Posterior cingulate gyrus (tissue), 11 donors: ENCODE measurements around the gene GAGE12H.
A peak's percentile ranks its signal among the peaks of the same experiment; 100 is the strongest.
"Not testable (repeated sequence)": the region's sequence is repeated elsewhere in the genome, so short reads cannot be mapped to it uniquely, and the experiment has no call there.

ENCODE experiments used
- DNase-seq, 10 donors: peaks; one replicate each; pipeline versions ENCODE4 v3.0.0 to v3.0.0-alpha.2; 2020 to 2021; ENCODE audit warnings: mixed read lengths in 3 of 10
- intact Hi-C: fragments of 100-400 bp; cut with DNase I; formaldehyde crosslinking; loops from one replicate; pipeline ENCODE4 v1.15.1; 2023

The GAGE12H gene

GRCh38 chrX:49579649-49580048 is at the start of gene GAGE12H:
GAGE12H (plus strand) TSS chrX:49579949; CDS start chrX:49581104, 1,155 bp downstream.
- DNase-seq, intact Hi-C loops: not testable (repeated sequence)

DNA sequence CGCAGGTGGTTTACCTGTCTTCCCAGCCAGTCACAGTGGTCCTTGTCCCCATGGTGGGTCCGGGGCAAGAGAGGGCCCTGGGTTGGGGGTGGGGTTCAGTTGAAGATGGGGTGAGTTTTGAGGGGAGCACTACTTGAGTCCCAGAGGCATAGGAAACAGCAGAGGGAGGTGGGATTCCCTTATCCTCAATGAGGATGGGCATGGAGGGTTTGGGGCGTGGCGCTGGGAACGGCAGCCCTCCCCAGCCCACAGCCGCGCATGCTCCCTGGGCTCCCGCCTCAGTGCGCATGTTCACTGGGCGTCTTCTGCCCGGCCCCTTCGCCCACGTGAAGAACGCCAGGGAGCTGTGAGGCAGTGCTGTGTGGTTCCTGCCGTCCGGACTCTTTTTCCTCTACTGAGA is 47.9 kb upstream of the GAGE12H start, which contains the start of gene GAGE12C:
TSS of gene GAGE12C (plus strand) at position 301 of the 400 bp plus-strand sequence. CDS start 1,155 bp downstream, outside the sequence.
- DNase-seq, result not testable (repeated sequence)

DNA sequence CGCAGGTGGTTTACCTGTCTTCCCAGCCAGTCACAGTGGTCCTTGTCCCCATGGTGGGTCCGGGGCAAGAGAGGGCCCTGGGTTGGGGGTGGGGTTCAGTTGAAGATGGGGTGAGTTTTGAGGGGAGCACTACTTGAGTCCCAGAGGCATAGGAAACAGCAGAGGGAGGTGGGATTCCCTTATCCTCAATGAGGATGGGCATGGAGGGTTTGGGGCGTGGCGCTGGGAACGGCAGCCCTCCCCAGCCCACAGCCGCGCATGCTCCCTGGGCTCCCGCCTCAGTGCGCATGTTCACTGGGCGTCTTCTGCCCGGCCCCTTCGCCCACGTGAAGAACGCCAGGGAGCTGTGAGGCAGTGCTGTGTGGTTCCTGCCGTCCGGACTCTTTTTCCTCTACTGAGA is 38.3 kb upstream of the GAGE12H start, which contains the start of gene GAGE12D:
TSS of gene GAGE12D (plus strand) at position 301 of the 400 bp plus-strand sequence. CDS start 1,155 bp downstream, outside the sequence.
- DNase-seq, intact Hi-C loops: not testable (repeated sequence)

More for the DNA sequence above, 47.9 kb upstream of the GAGE12H start, which contains the start of gene GAGE12C:
- intact Hi-C loops, result not testable (repeated sequence)

- DNase-seq, intact Hi-C loops: not testable (repeated sequence)
Measured at GRCh38 chrX:49550989-49551388, 28.8 kb upstream of the GAGE12H start, which contains the start of gene GAGE12E. GAGE12E (plus strand) TSS chrX:49551289; CDS start chrX:49552444, 1,155 bp downstream.

GRCh38 chrX:49560542-49560941 is 19.2 kb upstream of the GAGE12H start, which contains the start of gene GAGE12F:
GAGE12F (plus strand) TSS chrX:49560842; CDS start chrX:49561997, 1,155 bp downstream.
- intact Hi-C loops, DNase-seq: not testable (repeated sequence)

GRCh38 chrX:49568728-49569127 is 11.0 kb upstream of the GAGE12H start:
- DNase-seq, result peak in 2 of 10 donors; percentile 39 to 60
- intact Hi-C loops, result not testable (repeated sequence)

GRCh38 chrX:49569152-49569551 is 10.6 kb upstream of the GAGE12H start:
- DNase-seq, result peak in 2 of 10 donors; percentile 14 to 44
- intact Hi-C loops, result not testable (repeated sequence)

- intact Hi-C loops, DNase-seq: not testable (repeated sequence)
Measured at GRCh38 chrX:49570100-49570499, 9.6 kb upstream of the GAGE12H start, which contains the start of gene GAGE12G. GAGE12G (plus strand) TSS chrX:49570400; CDS start chrX:49571555, 1,155 bp downstream.

DNA sequence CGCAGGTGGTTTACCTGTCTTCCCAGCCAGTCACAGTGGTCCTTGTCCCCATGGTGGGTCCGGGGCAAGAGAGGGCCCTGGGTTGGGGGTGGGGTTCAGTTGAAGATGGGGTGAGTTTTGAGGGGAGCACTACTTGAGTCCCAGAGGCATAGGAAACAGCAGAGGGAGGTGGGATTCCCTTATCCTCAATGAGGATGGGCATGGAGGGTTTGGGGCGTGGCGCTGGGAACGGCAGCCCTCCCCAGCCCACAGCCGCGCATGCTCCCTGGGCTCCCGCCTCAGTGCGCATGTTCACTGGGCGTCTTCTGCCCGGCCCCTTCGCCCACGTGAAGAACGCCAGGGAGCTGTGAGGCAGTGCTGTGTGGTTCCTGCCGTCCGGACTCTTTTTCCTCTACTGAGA is 9.4 kb downstream of the GAGE12H start, which contains the start of gene GAGE2A:
TSS of gene GAGE2A (plus strand) at position 301 of the 400 bp plus-strand sequence. CDS start 1,155 bp downstream, outside the sequence.
- not testable (repeated sequence) for DNase-seq

GRCh38 chrX:49589769-49590478 is 10.2 kb downstream of the GAGE12H start:
- peak in 7 of 10 donors; percentile 1 to 93 (median 41) for DNase-seq
- intact Hi-C loops, result not testable (repeated sequence)

More for the DNA sequence above, 9.4 kb downstream of the GAGE12H start, which contains the start of gene GAGE2A:
- intact Hi-C loops, result not testable (repeated sequence)

DNA sequence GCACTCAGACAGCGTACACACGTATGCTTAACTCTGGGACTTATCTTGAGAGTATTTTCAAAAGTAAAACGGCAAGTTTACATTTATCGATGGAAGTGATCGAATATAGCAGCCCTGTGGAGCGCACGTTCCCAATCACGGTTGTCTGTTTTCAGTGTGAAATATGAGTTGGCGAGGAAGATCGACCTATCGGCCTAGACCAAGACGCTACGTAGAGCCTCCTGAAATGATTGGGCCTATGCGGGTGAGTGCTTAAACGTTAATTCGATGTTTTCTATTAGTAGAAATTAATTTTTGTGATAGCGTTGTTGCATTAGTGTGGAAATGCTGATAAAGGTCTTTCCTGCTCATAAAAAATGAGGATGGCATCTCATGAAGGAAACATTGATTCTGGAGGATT is 10.7 kb downstream of the GAGE12H start:
- DNase-seq, result peak in 1 of 10 donors; percentile 39
- intact Hi-C loops, result not testable (repeated sequence)

DNA sequence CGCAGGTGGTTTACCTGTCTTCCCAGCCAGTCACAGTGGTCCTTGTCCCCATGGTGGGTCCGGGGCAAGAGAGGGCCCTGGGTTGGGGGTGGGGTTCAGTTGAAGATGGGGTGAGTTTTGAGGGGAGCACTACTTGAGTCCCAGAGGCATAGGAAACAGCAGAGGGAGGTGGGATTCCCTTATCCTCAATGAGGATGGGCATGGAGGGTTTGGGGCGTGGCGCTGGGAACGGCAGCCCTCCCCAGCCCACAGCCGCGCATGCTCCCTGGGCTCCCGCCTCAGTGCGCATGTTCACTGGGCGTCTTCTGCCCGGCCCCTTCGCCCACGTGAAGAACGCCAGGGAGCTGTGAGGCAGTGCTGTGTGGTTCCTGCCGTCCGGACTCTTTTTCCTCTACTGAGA is 19.0 kb downstream of the GAGE12H start, which contains the start of gene GAGE1:
TSS of gene GAGE1 (plus strand) at position 301 of the 400 bp plus-strand sequence. CDS start 1,155 bp downstream, outside the sequence.
- DNase-seq, intact Hi-C loops: not testable (repeated sequence)

GRCh38 chrX:49610718-49611310 is 31.1 kb downstream of the GAGE12H start:
- DNase-seq, result no peak
- intact Hi-C loops, result no loop called here

- intact Hi-C loops, result no loop called here
- no peak for DNase-seq
Measured at GRCh38 chrX:49618574-49618973, 38.8 kb downstream of the GAGE12H start.

DNA sequence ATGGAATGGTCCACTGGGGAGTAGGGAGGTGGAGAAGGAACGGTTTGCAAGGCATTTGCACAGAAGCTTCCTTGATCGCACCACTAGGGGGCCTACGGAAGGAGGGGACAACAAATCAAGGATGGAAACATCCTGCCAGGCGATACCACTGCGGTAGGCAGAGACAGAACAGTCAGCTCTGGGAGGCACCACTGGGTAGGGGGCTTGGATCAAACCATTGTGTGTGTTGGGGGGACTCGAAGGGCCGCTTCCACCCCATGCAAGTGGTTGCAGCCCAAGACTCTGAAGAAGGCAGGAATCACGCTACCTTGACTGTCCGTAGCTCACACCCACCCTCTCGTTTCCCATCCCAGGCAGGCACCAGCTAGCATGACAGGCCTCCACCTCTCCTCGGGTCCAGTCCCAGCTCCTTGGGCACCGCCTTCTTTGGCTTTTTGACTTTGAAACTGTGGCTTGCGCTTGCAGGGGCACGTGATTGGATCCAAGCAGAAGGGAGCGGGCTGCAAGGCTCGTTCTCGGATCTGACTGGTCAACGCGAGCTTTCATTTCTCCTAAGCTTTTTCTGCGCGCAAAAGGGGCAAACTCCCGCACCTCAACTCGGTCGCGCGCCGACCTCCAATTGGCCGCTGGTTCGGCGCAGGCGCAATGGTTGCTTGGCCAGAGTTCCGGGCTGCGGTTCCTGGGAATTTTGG is 47.5 kb downstream of the GAGE12H start:
- DNase-seq, result peak in 4 of 10 donors; percentile 1 to 82 (median 46)
- intact Hi-C loops, result no loop called here
